ENCODE data around the gene SEC31A. TPM values are rescaled to one million over a fixed set of nuclear protein-coding genes. Genes with fewer than 3 reads are reported as not detected.

Gene SEC31A
- polyA plus RNA-seq, 1 donor, result 311 TPM

DNA sequence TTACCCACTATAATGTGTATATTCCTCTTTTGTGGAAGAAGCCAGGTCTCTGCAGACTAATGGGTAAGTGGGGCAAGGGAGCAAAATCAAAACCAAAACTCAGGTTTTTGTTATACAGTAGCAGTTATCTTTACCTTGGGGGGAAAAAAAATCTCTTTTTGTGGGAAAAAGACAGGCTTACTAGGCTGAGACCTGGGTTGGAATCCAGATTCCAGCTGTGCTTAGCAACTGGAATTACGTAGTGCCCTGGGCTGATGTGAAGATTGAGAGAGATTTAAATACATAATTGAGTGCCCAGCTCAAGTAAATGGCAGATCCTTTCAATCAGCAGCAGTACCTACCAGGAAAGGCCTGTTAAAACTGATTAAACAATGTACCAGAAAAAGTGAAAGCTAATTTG lies 76.9 kb downstream of the SEC31A start:
- Histone ChIP-seq H3K9me3 (ENCODE audit: control insufficient read depth, low read depth, low read length) (no peaks in the 10 kb centered on the region), H3K27ac (ENCODE audit: low read length) (no peak overlapping the region), H3K27me3 (ENCODE audit: control insufficient read depth, insufficient read depth, low read length) (no peaks in the 10 kb centered on the region), H3K4me1 (ENCODE audit: control insufficient read depth, insufficient read depth, low read length) (no peaks in the 10 kb centered on the region), H3K36me3 (ENCODE audit: control insufficient read depth, insufficient read depth, low read length) (peaks cover 20% of the 10 kb centered on the region), H3K4me3 (ENCODE audit: low read length) (no peak overlapping the region)
- DNase-seq, result no peak
- WGBS (ENCODE audit: insufficient coverage, low lambda C conversion rate), result no CpG with 5 or more reads among the region's 1 CpG

DNA sequence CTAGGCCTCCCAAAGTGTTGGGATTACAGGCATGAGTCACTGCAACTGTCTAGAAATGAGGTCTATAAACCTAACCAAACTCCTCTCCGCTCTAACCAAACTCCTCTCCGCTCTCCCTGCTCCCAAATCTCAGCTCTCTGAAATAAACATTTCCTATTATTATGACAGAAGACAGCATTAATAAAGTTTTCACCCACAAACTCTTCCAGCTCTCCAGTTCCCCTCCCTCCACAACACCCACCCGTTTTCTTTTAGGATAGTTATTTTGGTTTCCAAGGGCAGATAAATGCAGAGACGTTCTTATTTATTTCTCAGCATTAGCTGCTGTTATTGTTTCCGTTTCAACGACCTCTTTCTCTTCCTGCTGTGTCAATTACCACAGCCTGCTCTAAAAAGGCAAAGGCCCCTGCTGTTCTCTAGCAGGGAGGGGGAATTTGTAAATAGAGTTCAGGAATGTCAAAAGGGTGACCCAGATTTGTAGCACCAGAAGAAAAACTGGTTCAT lies 79.1 kb downstream of the SEC31A start:
- H3K4me1 ChIP-seq (ENCODE audit: control insufficient read depth, insufficient read depth, low read length), result no peaks in the 10 kb centered on the region
- H3K9me3 ChIP-seq (ENCODE audit: control insufficient read depth, low read depth, low read length), result no peaks in the 10 kb centered on the region
- no peak overlapping the region for H3K4me3 ChIP-seq (ENCODE audit: low read length)
- no peak overlapping the region for H3K27ac ChIP-seq (ENCODE audit: low read length)
- peak in 1 of 2 donors; percentile 31 for DNase-seq
- peaks cover 2% of the 10 kb centered on the region for H3K36me3 ChIP-seq (ENCODE audit: control insufficient read depth, insufficient read depth, low read length)
- 30% methylated on average over 5 of the region's 6 CpGs for WGBS (ENCODE audit: insufficient coverage, low lambda C conversion rate)
- no peaks in the 10 kb centered on the region for H3K27me3 ChIP-seq (ENCODE audit: control insufficient read depth, insufficient read depth, low read length)

DNA sequence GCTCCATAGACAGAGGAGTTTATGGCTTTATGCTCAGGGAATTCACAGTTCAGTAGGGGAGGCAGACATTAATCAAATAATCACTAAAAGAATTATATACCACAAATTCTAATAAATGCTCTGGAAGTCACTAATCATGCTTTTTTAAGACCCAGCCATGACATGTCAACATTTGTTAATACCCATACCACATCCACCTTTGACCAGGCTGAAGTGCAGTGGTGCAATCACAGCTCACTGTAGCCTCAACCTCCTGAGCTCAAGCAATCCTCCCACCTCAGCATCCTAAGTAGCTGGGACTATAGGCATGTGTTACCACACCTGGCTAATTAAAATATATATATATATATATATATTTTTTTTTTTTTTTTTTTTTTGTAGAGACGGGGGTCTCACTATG lies 79.6 kb downstream of the SEC31A start:
- H3K27ac ChIP-seq (ENCODE audit: low read length), result no peak overlapping the region
- no peaks in the 10 kb centered on the region for H3K36me3 ChIP-seq (ENCODE audit: control insufficient read depth, insufficient read depth, low read length)
- no peaks in the 10 kb centered on the region for H3K9me3 ChIP-seq (ENCODE audit: control insufficient read depth, low read depth, low read length)
- no peaks in the 10 kb centered on the region for H3K4me1 ChIP-seq (ENCODE audit: control insufficient read depth, insufficient read depth, low read length)
- no peaks in the 10 kb centered on the region for H3K27me3 ChIP-seq (ENCODE audit: control insufficient read depth, insufficient read depth, low read length)
- WGBS (ENCODE audit: insufficient coverage, low lambda C conversion rate), result no CpG with 5 or more reads among the region's 1 CpG
- DNase-seq, result peak in 1 of 2 donors; percentile 33
- no peak overlapping the region for H3K4me3 ChIP-seq (ENCODE audit: low read length)

DNA sequence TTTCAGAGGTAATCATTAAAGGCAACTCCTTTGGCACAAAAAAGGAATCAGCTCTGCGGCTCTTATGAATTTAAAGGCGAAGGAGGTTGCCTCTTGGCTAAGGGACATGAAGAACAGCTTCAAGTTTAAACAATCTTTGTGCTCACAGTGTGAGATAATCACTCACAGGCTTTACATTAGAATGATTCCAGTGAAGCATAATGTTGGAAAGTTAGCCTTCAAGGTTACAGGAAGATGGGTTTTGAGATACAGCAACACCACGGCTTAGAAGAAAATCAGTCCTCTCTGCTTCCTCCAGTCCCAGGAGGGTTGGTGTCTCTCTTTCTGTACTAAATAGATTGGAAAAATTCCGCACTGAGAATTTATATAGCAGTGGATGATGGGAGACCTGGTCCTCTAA lies 80.8 kb downstream of the SEC31A start:
- no peaks in the 10 kb centered on the region for H3K9me3 ChIP-seq (ENCODE audit: control insufficient read depth, low read depth, low read length)
- no peaks in the 10 kb centered on the region for H3K36me3 ChIP-seq (ENCODE audit: control insufficient read depth, insufficient read depth, low read length)
- WGBS (ENCODE audit: insufficient coverage, low lambda C conversion rate), result no CpG with 5 or more reads among the region's 4 CpGs
- no peaks in the 10 kb centered on the region for H3K27me3 ChIP-seq (ENCODE audit: control insufficient read depth, insufficient read depth, low read length)
- H3K4me3 ChIP-seq (ENCODE audit: low read length), result no peak overlapping the region
- no peaks in the 10 kb centered on the region for H3K4me1 ChIP-seq (ENCODE audit: control insufficient read depth, insufficient read depth, low read length)
- no peak for DNase-seq
- no peak overlapping the region for H3K27ac ChIP-seq (ENCODE audit: low read length)

GRCh38 chr4:82809619-82810018 lies 81.3 kb downstream of the SEC31A start:
- no peak for DNase-seq
- Histone ChIP-seq H3K36me3 (ENCODE audit: control insufficient read depth, insufficient read depth, low read length) (no peaks in the 10 kb centered on the region), H3K27ac (ENCODE audit: low read length) (no peak overlapping the region), H3K27me3 (ENCODE audit: control insufficient read depth, insufficient read depth, low read length) (no peaks in the 10 kb centered on the region), H3K4me1 (ENCODE audit: control insufficient read depth, insufficient read depth, low read length) (no peaks in the 10 kb centered on the region), H3K9me3 (ENCODE audit: control insufficient read depth, low read depth, low read length) (no peaks in the 10 kb centered on the region), H3K4me3 (ENCODE audit: low read length) (no peak overlapping the region)

GRCh38 chr4:82803746-82804145 lies 87.2 kb downstream of the SEC31A start:
- no peak for DNase-seq
- H3K27me3 ChIP-seq (ENCODE audit: control insufficient read depth, insufficient read depth, low read length), result peaks cover 2% of the 10 kb centered on the region
- no peak overlapping the region for H3K4me3 ChIP-seq (ENCODE audit: low read length)
- no peaks in the 10 kb centered on the region for H3K36me3 ChIP-seq (ENCODE audit: control insufficient read depth, insufficient read depth, low read length)
- H3K4me1 ChIP-seq (ENCODE audit: control insufficient read depth, insufficient read depth, low read length), result no peaks in the 10 kb centered on the region
- no peak overlapping the region for H3K27ac ChIP-seq (ENCODE audit: low read length)
- H3K9me3 ChIP-seq (ENCODE audit: control insufficient read depth, low read depth, low read length), result no peaks in the 10 kb centered on the region
- no CpG with 5 or more reads among the region's 4 CpGs for WGBS (ENCODE audit: insufficient coverage, low lambda C conversion rate)

- no CpG with 5 or more reads among the region's 2 CpGs for WGBS (ENCODE audit: insufficient coverage, low lambda C conversion rate)
- no peak overlapping the region for H3K27ac ChIP-seq (ENCODE audit: low read length)
- H3K36me3 ChIP-seq (ENCODE audit: control insufficient read depth, insufficient read depth, low read length), result no peaks in the 10 kb centered on the region
- DNase-seq, result no peak
- H3K27me3 ChIP-seq (ENCODE audit: control insufficient read depth, insufficient read depth, low read length), result peaks cover 2% of the 10 kb centered on the region
- no peaks in the 10 kb centered on the region for H3K4me1 ChIP-seq (ENCODE audit: control insufficient read depth, insufficient read depth, low read length)
- no peak overlapping the region for H3K4me3 ChIP-seq (ENCODE audit: low read length)
- no peaks in the 10 kb centered on the region for H3K9me3 ChIP-seq (ENCODE audit: control insufficient read depth, low read depth, low read length)
Observed at GRCh38 chr4:82802911-82803310, 88.0 kb downstream of the SEC31A start.

GRCh38 chr4:82801910-82802521 lies 88.9 kb downstream of the SEC31A start:
- H3K27ac ChIP-seq (ENCODE audit: low read length), result no peak overlapping the region
- peaks cover 2% of the 10 kb centered on the region for H3K27me3 ChIP-seq (ENCODE audit: control insufficient read depth, insufficient read depth, low read length)
- H3K36me3 ChIP-seq (ENCODE audit: control insufficient read depth, insufficient read depth, low read length), result no peaks in the 10 kb centered on the region
- DNase-seq, result no peak
- H3K4me1 ChIP-seq (ENCODE audit: control insufficient read depth, insufficient read depth, low read length), result no peaks in the 10 kb centered on the region
- no peak overlapping the region for H3K4me3 ChIP-seq (ENCODE audit: low read length)
- WGBS (ENCODE audit: insufficient coverage, low lambda C conversion rate), result no CpG with 5 or more reads among the region's 3 CpGs
- H3K9me3 ChIP-seq (ENCODE audit: control insufficient read depth, low read depth, low read length), result no peaks in the 10 kb centered on the region

GRCh38 chr4:82799006-82799881 lies 91.7 kb downstream of the SEC31A start:
- Histone ChIP-seq H3K4me3 (ENCODE audit: low read length) (peak overlapping the region; percentile 64), H3K27me3 (ENCODE audit: control insufficient read depth, insufficient read depth, low read length) (peaks cover 2% of the 10 kb centered on the region), H3K27ac (ENCODE audit: low read length) (peak overlapping the region; percentile 68), H3K36me3 (ENCODE audit: control insufficient read depth, insufficient read depth, low read length) (peaks cover 3% of the 10 kb centered on the region), H3K4me1 (ENCODE audit: control insufficient read depth, insufficient read depth, low read length) (no peaks in the 10 kb centered on the region), H3K9me3 (ENCODE audit: control insufficient read depth, low read depth, low read length) (no peaks in the 10 kb centered on the region)
- DNase-seq, result no peak
- 20% methylated on average over 1 of the region's 25 CpGs for WGBS (ENCODE audit: insufficient coverage, low lambda C conversion rate)

- peak; percentile 73 to 85 for DNase-seq
- Histone ChIP-seq H3K27me3 (ENCODE audit: control insufficient read depth, insufficient read depth, low read length) (peaks cover 2% of the 10 kb centered on the region), H3K36me3 (ENCODE audit: control insufficient read depth, insufficient read depth, low read length) (peaks cover 5% of the 10 kb centered on the region), H3K4me3 (ENCODE audit: low read length) (peak within 1 kb of the TSS; percentile 64), H3K4me1 (ENCODE audit: control insufficient read depth, insufficient read depth, low read length) (no peaks in the 10 kb centered on the region), H3K9me3 (ENCODE audit: control insufficient read depth, low read depth, low read length) (no peaks in the 10 kb centered on the region), H3K27ac (ENCODE audit: low read length) (peak within 1 kb of the TSS; percentile 68)
- no CpG with 5 or more reads among the region's 94 CpGs for WGBS (ENCODE audit: insufficient coverage, low lambda C conversion rate)
Observed at GRCh38 chr4:82798168-82799005, 92.6 kb downstream of the SEC31A start, which contains the start of gene SCD5. TSS of gene SCD5 (minus strand) at chr4:82798796. CDS start at chr4:82798537, 259 bp downstream.

All from large intestine (tissue), 3 donors.